Progenitor cell of endocrine pancreas (in vitro differentiated cells): ENCODE data around the gene TBX5. TPM values are rescaled to one million over a fixed set of nuclear protein-coding genes. Genes with fewer than 3 reads are reported as not detected.

Source experiments
- DNase-seq: peaks from one replicate; pipeline ENCODE4 v3.0.0; 2021; ENCODE audit warnings: low spot score; ENCODE audit not compliant: unreplicated experiment
- H3K27ac Mint-ChIP-seq: 2 replicates; pipeline ENCODE4 v1.8.0; 2021; ENCODE audit warnings: mild to moderate bottlenecking, moderate library complexity, mixed read lengths
- H3K27me3 Mint-ChIP-seq: 2 replicates; pipeline ENCODE4 v1.8.0; 2021; ENCODE audit warnings: mixed read lengths
- H3K36me3 Mint-ChIP-seq: 2 replicates; pipeline ENCODE4 v1.8.0; 2022; ENCODE audit warnings: mixed read lengths; ENCODE audit not compliant: insufficient read depth
- H3K4me1 Mint-ChIP-seq: 2 replicates; pipeline ENCODE4 v1.8.0; 2021; ENCODE audit warnings: low read depth, mixed read lengths
- H3K4me3 Mint-ChIP-seq: 2 replicates; pipeline ENCODE4 v1.8.0; 2021; ENCODE audit warnings: low read depth, mild to moderate bottlenecking, moderate library complexity, mixed read lengths
- H3K9me3 Mint-ChIP-seq: 2 replicates; pipeline ENCODE4 v1.8.0; 2021; ENCODE audit warnings: low read depth, mixed read lengths
- CTCF ChIP-seq: fragments of 200-600 bp; sonication (generic); IDR thresholded peaks from one replicate; pipeline ENCODE4 v1.5.0; 2021; ENCODE audit warnings: antibody characterized with exemption, mild to moderate bottlenecking; ENCODE audit not compliant: unreplicated experiment
- total RNA-seq: library from RNA; stranded (reverse); gene quantifications from 2 replicates; pipeline ENCODE4 v1.2.1, GENCODE V29; 2021

TBX5 gene
- total RNA-seq, 1 donor from 2014 or later, result not detected

DNA sequence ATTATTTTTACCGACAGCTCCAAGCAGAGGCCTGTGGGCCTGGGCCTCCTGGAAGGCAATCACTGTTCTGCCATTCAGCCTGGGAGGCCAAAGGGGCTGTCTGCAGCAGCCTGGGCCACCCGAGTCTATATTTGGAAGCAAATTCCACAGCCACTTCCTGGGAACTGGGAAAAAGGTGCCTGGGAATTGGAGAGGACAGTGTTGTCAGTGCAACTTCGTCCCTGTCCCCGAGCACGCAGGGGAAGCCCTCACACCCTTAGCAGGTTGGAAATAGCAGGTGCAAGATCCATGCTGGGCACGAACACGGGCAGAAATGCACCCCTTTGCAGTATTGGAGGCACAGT, 9.6 kb upstream of the TBX5 start:
- Mint-ChIP-seq H3K27ac (no peak overlapping the region), H3K36me3 (no peaks in the 10 kb centered on the region), H3K4me3 (no peak overlapping the region), H3K27me3 (peaks cover 95% of the 10 kb centered on the region), H3K4me1 (no peaks in the 10 kb centered on the region), H3K9me3 (no peaks in the 10 kb centered on the region)
- no peak for TF ChIP-seq CTCF
- no peak for DNase-seq

GRCh38 chr12:114414866-114415524, 9.1 kb upstream of the TBX5 start:
- no peaks in the 10 kb centered on the region for H3K36me3 Mint-ChIP-seq
- no peak overlapping the region for H3K4me3 Mint-ChIP-seq
- no peaks in the 10 kb centered on the region for H3K9me3 Mint-ChIP-seq
- no peak overlapping the region for H3K27ac Mint-ChIP-seq
- H3K27me3 Mint-ChIP-seq, result peaks cover 95% of the 10 kb centered on the region
- DNase-seq, result no peak
- no peaks in the 10 kb centered on the region for H3K4me1 Mint-ChIP-seq
- TF ChIP-seq CTCF, result no peak

DNA sequence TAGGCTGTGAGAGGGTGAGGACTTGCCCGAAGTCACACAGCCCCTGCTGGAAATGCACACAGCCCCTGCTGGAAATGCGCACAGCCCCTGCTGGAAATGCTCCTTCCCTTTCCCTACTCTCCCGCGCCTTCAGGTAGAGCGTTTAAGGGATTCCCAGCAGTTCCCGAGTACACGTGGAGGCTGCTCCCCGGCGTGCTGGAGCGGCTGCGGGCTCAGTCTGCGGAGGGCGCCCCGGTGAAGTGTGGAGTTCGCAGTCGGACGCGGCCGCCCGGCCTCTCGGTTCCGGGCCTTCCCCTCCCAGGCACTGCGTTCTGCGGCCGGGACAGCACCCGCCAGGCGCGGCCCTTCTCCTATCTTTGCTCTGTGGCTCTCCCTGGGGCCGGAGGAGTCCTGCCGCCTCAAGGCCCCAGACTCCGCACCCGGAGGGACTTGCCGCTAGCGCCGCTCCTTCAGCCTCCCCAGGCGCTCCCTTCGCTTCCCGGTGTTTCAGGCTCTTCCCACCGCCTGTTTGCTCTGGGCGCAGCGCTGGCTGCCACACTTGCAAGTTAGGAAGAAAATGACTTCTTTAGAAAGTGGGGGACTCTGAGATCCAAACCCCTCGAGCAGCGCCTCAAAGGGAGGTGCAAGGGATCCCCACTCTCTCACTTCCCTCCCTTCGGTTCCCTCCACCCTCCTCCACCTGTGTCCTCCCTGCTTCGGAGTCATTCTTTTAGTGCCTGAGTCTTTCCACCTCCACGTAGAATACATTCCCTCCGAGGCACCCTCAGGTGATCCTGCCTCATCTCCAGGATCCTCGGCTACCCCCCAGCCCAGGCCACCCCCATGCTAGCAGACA, 8.3 kb upstream of the TBX5 start:
- H3K4me1 Mint-ChIP-seq, result no peaks in the 10 kb centered on the region
- no peak for DNase-seq

DNA sequence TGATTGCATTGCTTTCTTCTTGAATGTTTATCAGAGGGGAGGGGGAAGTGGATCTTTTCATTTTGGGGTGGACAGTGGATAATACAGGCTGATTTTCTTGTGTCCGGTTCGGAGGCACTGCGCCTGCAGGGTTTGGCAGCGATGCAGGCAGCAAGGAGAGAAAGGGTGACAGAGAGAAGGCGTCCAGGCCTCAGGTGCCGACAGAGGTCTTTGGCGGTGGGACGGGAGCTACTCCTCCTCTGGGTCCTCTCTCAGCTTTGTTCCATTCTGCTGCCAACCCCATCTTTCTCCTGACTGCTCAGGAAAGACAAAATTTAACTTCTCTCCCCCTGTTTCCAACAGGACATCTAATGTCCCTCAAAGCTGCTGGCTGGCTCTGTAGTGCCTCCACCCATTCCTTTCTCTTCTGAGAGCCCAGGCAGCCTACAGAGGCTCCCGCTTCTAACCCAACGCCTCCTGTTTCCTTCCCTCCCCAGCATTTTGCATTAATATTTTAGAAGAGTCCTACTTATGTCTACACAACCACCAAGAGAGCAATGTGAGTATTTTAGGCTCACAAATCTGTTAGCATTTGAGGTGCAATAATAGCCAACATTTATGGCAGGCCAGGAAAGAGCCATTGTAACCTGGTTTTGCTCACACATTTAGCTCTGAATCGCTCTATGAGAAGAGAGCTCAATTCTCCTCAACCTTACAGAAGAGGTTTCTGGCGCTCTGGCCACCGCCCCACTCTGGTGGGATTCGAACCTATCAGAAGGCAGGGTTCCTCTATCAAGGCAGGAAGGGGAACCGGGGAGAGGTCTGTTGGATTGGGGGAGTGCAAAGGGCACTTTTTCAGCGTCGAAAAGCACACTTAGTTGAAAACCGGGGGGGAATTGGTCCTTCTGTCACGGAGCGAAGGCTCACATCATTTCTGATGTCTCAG, 7.1 kb upstream of the TBX5 start:
- Mint-ChIP-seq H3K4me3 (no peak overlapping the region), H3K4me1 (no peaks in the 10 kb centered on the region), H3K27ac (no peak overlapping the region), H3K27me3 (peaks cover 97% of the 10 kb centered on the region), H3K36me3 (no peaks in the 10 kb centered on the region), H3K9me3 (no peaks in the 10 kb centered on the region)
- TF ChIP-seq CTCF, result no peak
- DNase-seq, result no peak

More for the DNA sequence above, 8.3 kb upstream of the TBX5 start:
- peaks cover 95% of the 10 kb centered on the region for H3K27me3 Mint-ChIP-seq
- no peak overlapping the region for H3K4me3 Mint-ChIP-seq
- H3K9me3 Mint-ChIP-seq, result no peaks in the 10 kb centered on the region
- H3K27ac Mint-ChIP-seq, result no peak overlapping the region
- H3K36me3 Mint-ChIP-seq, result no peaks in the 10 kb centered on the region
- no peak for TF ChIP-seq CTCF

GRCh38 chr12:114412307-114412706, 6.4 kb upstream of the TBX5 start:
- H3K4me1 Mint-ChIP-seq, result no peaks in the 10 kb centered on the region
- no peak for DNase-seq
- no peak overlapping the region for H3K4me3 Mint-ChIP-seq
- no peaks in the 10 kb centered on the region for H3K9me3 Mint-ChIP-seq
- peaks cover 97% of the 10 kb centered on the region for H3K27me3 Mint-ChIP-seq
- no peak overlapping the region for H3K27ac Mint-ChIP-seq
- no peak for TF ChIP-seq CTCF
- H3K36me3 Mint-ChIP-seq, result no peaks in the 10 kb centered on the region
